Keratinocyte (primary cell): ENCODE measurements around the gene UBAC2.

Experiments
- CTCF ChIP-seq, 3 experiments: IDR thresholded peaks in 1 of 3; conservative IDR thresholded peaks in 1 of 3; optimal IDR thresholded peaks in 1 of 3; 2 replicates in 2 of 3; 3 replicates in 1 of 3; pipeline versions ENCODE3 to v1.5.1; 2011; ENCODE audit warnings: low read length in 3 of 3, mild to moderate bottlenecking in 3 of 3, moderate library complexity in 2 of 3, control low read depth in 1 of 3, inconsistent platforms in 1 of 3; ENCODE audit not compliant: insufficient read depth in 2 of 3; ENCODE audit errors: extremely low read depth in 1 of 3
- EZH2 ChIP-seq: IDR thresholded peaks from one replicate; pipeline ENCODE4 v1.6.1; 2012; ENCODE audit warnings: inconsistent platforms, mild to moderate bottlenecking, low read length, moderate library complexity

- TF ChIP-seq CTCF (optimal IDR thresholded peaks at IDR 0.05 in 1 of 3, IDR thresholded peaks at IDR 0.05 in 1 of 3, conservative IDR thresholded peaks at IDR 0.05 in 1 of 3; ENCODE audit: extremely low read depth in 1 of 3, insufficient read depth in 2 of 3, low read length in 3 of 3) (no peak), EZH2 (no peak)
Observed at GRCh38 chr13:99193152-99193551, 7.5 kb upstream of the UBAC2 start.
